Measurements from ENCODE around the gene PKMYT1. TPM values are rescaled to one million over a fixed set of nuclear protein-coding genes. Genes with fewer than 3 reads are reported as not detected.

The PKMYT1 gene
- total RNA-seq, 1 experiment from 2014 or later, result 128 TPM

- Histone ChIP-seq H3K4me1 (ENCODE audit: insufficient read depth, low read length, poor library complexity, severe bottlenecking) (peaks cover 4% of the 10 kb centered on the region), H3K9me3 (ENCODE audit: low read depth, low read length, poor library complexity, severe bottlenecking) (no peaks in the 10 kb centered on the region), H3K27me3 (replicated peaks; ENCODE audit: insufficient read depth, low read depth, low read length, poor library complexity) (peaks cover 80% of the 10 kb centered on the region), H3K36me3 (ENCODE audit: insufficient read depth, low read length, poor library complexity, severe bottlenecking) (no peaks in the 10 kb centered on the region), H3K27ac (ENCODE audit: low read depth, low read length, poor library complexity, severe bottlenecking) (no peak overlapping the region), H3K4me3 (ENCODE audit: low read depth, low read length, poor library complexity, severe bottlenecking) (no peak overlapping the region)
- intact Hi-C loops (cut with micrococcal nuclease; ENCODE audit: unreplicated experiment), result no loop called here
- POLR2A ChIA-PET (ENCODE audit: low non-redundant PET), result no interaction called here
- DNase-seq (ENCODE audit: low spot score), result no peak
- TF ChIP-seq EZH2 (IDR thresholded peaks at IDR 0.05; ENCODE audit: borderline replicate concordance, low read depth, low read length, poor library complexity, severe bottlenecking) (no peak), CTCF (conservative IDR thresholded peaks at IDR 0.05; ENCODE audit: low read depth, low read length) (no peak)
- CTCF ChIA-PET, result no interaction called here
- no TSS peak for BruUV-seq (replicated peaks)
Observed at GRCh38 chr16:3008690-3009037, 28.4 kb upstream of the PKMYT1 start.

GRCh38 chr16:3007957-3008689 is 27.9 kb upstream of the PKMYT1 start:
- TF ChIP-seq EZH2 (IDR thresholded peaks at IDR 0.05; ENCODE audit: borderline replicate concordance, low read depth, low read length, poor library complexity, severe bottlenecking), result no peak
- no peak for TF ChIP-seq CTCF (conservative IDR thresholded peaks at IDR 0.05; ENCODE audit: low read depth, low read length)
- Histone ChIP-seq H3K27ac (ENCODE audit: low read depth, low read length, poor library complexity, severe bottlenecking) (no peak overlapping the region), H3K4me3 (ENCODE audit: low read depth, low read length, poor library complexity, severe bottlenecking) (no peak overlapping the region), H3K27me3 (replicated peaks; ENCODE audit: insufficient read depth, low read depth, low read length, poor library complexity) (peaks cover 75% of the 10 kb centered on the region), H3K9me3 (ENCODE audit: low read depth, low read length, poor library complexity, severe bottlenecking) (no peaks in the 10 kb centered on the region), H3K36me3 (ENCODE audit: insufficient read depth, low read length, poor library complexity, severe bottlenecking) (no peaks in the 10 kb centered on the region), H3K4me1 (ENCODE audit: insufficient read depth, low read length, poor library complexity, severe bottlenecking) (peaks cover 4% of the 10 kb centered on the region)
- intact Hi-C loops (cut with micrococcal nuclease; ENCODE audit: unreplicated experiment), result no loop called here
- ChIA-PET POLR2A (ENCODE audit: low non-redundant PET) (no interaction called here), CTCF (interaction anchor here (0.6 kb wide), 1 partner anchor 152 kb away, joined by 3 read pairs; no protein-coding TSS in a partner anchor)
- BruUV-seq (replicated peaks), result no TSS peak
- no peak for DNase-seq (ENCODE audit: low spot score)

GRCh38 chr16:3007059-3007956 is 27.1 kb upstream of the PKMYT1 start:
- no TSS peak for BruUV-seq (replicated peaks)
- Histone ChIP-seq H3K9me3 (ENCODE audit: low read depth, low read length, poor library complexity, severe bottlenecking) (no peaks in the 10 kb centered on the region), H3K4me1 (ENCODE audit: insufficient read depth, low read length, poor library complexity, severe bottlenecking) (peaks cover 4% of the 10 kb centered on the region), H3K36me3 (ENCODE audit: insufficient read depth, low read length, poor library complexity, severe bottlenecking) (no peaks in the 10 kb centered on the region), H3K4me3 (ENCODE audit: low read depth, low read length, poor library complexity, severe bottlenecking) (no peak overlapping the region), H3K27me3 (replicated peaks; ENCODE audit: insufficient read depth, low read depth, low read length, poor library complexity) (peaks cover 67% of the 10 kb centered on the region), H3K27ac (ENCODE audit: low read depth, low read length, poor library complexity, severe bottlenecking) (no peak overlapping the region)
- POLR2A ChIA-PET (ENCODE audit: low non-redundant PET), result no interaction called here
- intact Hi-C loops (cut with micrococcal nuclease; ENCODE audit: unreplicated experiment), result no loop called here
- TF ChIP-seq CTCF (conservative IDR thresholded peaks at IDR 0.05; ENCODE audit: low read depth, low read length) (no peak), EZH2 (IDR thresholded peaks at IDR 0.05; ENCODE audit: borderline replicate concordance, low read depth, low read length, poor library complexity, severe bottlenecking) (no peak)
- CTCF ChIA-PET, result interaction anchor here (0.6 kb wide), 1 partner anchor 153 kb away, joined by 3 read pairs; no protein-coding TSS in a partner anchor
- DNase-seq (ENCODE audit: low spot score), result no peak
